HCT116 (cell line): Measurements from ENCODE around the gene ATF6B. TPM values are rescaled to one million over a fixed set of nuclear protein-coding genes. Genes with fewer than 3 reads are reported as not detected.

Experiments
- ATAC-seq: fragments of 200-7000 bp; cut with Tn5 transposase; 2 replicates; pipeline ENCODE4 v1.9.1; 2020; ENCODE audit warnings: mild to moderate bottlenecking, moderate library complexity
- BruUV-seq: library from RNA; stranded (reverse); fragments of 400-500 nt; replicated peaks from 2 replicates; lab custom pipeline; 2021; lab: Mats Ljungman, UMichigan
- CTCF ChIA-PET: fragments of 300-600 bp; sonication (Branson Sonifier 250); formaldehyde crosslinking; loops from one replicate; lab custom pipeline; 2021; ENCODE audit warnings: antibody characterized with exemption; lab: Charles Lee
- POLR2A ChIA-PET: fragments of 300-600, 350-600 bp; sonication (Branson Sonifier 250); formaldehyde crosslinking; loops from one replicate; lab custom pipeline; 2021; ENCODE audit warnings: antibody characterized with exemption; lab: Charles Lee
- RAD21 ChIA-PET, 2 experiments: fragments of 300-600 bp; sonication (Branson Sonifier 250); formaldehyde crosslinking; loops; one replicate each; lab custom pipeline; 2023; ENCODE audit warnings: low total read pairs in 2 of 2; ENCODE audit not compliant: uncharacterized antibody in 2 of 2, unreplicated experiment in 2 of 2, low non-redundant PET in 1 of 2; lab: Charles Lee
- DNase-seq: peaks from one replicate; pipeline ENCODE4 v3.0.0-alpha.2; 2010; ENCODE audit warnings: low read depth, low spot score
- H2AFZ ChIP-seq: fragments of 200-600 bp; shearing (Covaris generic), sonication (generic); 2 replicates; pipeline ENCODE4 v1.6.1; 2017; ENCODE audit warnings: low read depth, mixed run types, mixed read lengths, antibody characterized with exemption, low read length; ENCODE audit not compliant: poor library complexity, severe bottlenecking
- H3K27ac ChIP-seq: 2 replicates; pipeline ENCODE4 v1.5.1; 2012; ENCODE audit warnings: low read depth, low read length
- H3K27me3 ChIP-seq: fragments of 200-600 bp; sonication (generic); 2 replicates; pipeline ENCODE4 v1.6.1; 2016; ENCODE audit warnings: mixed run types, low read length, mixed read lengths; ENCODE audit not compliant: insufficient read depth
- H3K36me3 ChIP-seq, 2 experiments: fragments of 200-500 bp in 1 of 2; fragments of 200-600 bp in 1 of 2; sonication (Bioruptor generic) in 1 of 2; sonication (generic) in 1 of 2; 2 replicates each; pipeline versions ENCODE4 v1.5.1 to v1.6.1; 2014 to 2016; ENCODE audit warnings: low read length in 2 of 2, inconsistent platforms in 1 of 2, mixed read lengths in 1 of 2, mixed run types in 1 of 2; ENCODE audit not compliant: insufficient read depth in 2 of 2, control insufficient read depth in 1 of 2
- H3K4me1 ChIP-seq, 2 experiments: fragments of 200-600 bp in 1 of 2; sonication (generic) in 1 of 2; 2 replicates each; pipeline versions ENCODE4 v1.5.1 to v1.6.1; 2012 to 2017; ENCODE audit warnings: low read length in 2 of 2, inconsistent platforms in 1 of 2, mild to moderate bottlenecking in 1 of 2, mixed read lengths in 1 of 2, mixed run types in 1 of 2, moderate library complexity in 1 of 2; ENCODE audit not compliant: insufficient read depth in 2 of 2, control insufficient read depth in 1 of 2
- H3K4me2 ChIP-seq: fragments of 200-600 bp; sonication (generic); 2 replicates; pipeline ENCODE4 v1.6.1; 2017; ENCODE audit warnings: mixed run types, low read length, mixed read lengths
- H3K4me3 ChIP-seq, 2 experiments: fragments of 200-600 bp in 1 of 2; sonication (generic) in 1 of 2; replicated peaks in 1 of 2; 2 replicates each; pipeline ENCODE4 v1.5.1; 2011 to 2016; ENCODE audit warnings: low read length in 2 of 2, control low read depth in 1 of 2, low read depth in 1 of 2, mild to moderate bottlenecking in 1 of 2, mixed read lengths in 1 of 2, mixed run types in 1 of 2
- H3K79me2 ChIP-seq: fragments of 200-600 bp; sonication (generic); 2 replicates; pipeline ENCODE4 v1.6.1; 2017; ENCODE audit warnings: mild to moderate bottlenecking, mixed run types, low read length, moderate library complexity, mixed read lengths; ENCODE audit not compliant: insufficient read depth
- H3K9ac ChIP-seq: fragments of 200-600 bp; sonication (generic); 2 replicates; pipeline ENCODE4 v1.6.1; 2016; ENCODE audit warnings: low read length, mixed read lengths
- H3K9me2 ChIP-seq: fragments of 200-600 bp; sonication (generic), shearing (Covaris generic); 2 replicates; pipeline ENCODE4 v1.6.1; 2017; ENCODE audit warnings: mixed run types, mild to moderate bottlenecking, moderate library complexity; ENCODE audit not compliant: insufficient read depth
- H3K9me3 ChIP-seq, 2 experiments: fragments of 200-500 bp in 1 of 2; fragments of 200-600 bp in 1 of 2; sonication (Bioruptor generic) in 1 of 2; sonication (generic) in 1 of 2; 2 replicates each; pipeline ENCODE4 v1.6.1; 2014 to 2017; ENCODE audit warnings: low read length in 2 of 2, mixed read lengths in 2 of 2, inconsistent platforms in 1 of 2, low read depth in 1 of 2, mild to moderate bottlenecking in 1 of 2, mixed run types in 1 of 2, moderate library complexity in 1 of 2; ENCODE audit not compliant: control insufficient read depth in 1 of 2, insufficient read depth in 1 of 2
- H4K20me1 ChIP-seq: fragments of 200-600 bp; sonication (generic), shearing (Covaris generic); 2 replicates; pipeline ENCODE4 v1.6.1; 2017; ENCODE audit warnings: mixed run types, mild to moderate bottlenecking, moderate library complexity; ENCODE audit not compliant: insufficient read depth
- CBX3 ChIP-seq: IDR thresholded peaks from 2 replicates; pipeline ENCODE4 v1.6.1; 2012; ENCODE audit warnings: low read depth
- CEBPB ChIP-seq: IDR thresholded peaks from 2 replicates; pipeline ENCODE4 v1.6.1; 2012; ENCODE audit warnings: low read depth
- ELF1 ChIP-seq: IDR thresholded peaks from 2 replicates; pipeline ENCODE4 v1.6.1; 2012; ENCODE audit warnings: low read depth, borderline replicate concordance
- EZH2 ChIP-seq: fragments of 200-600 bp; sonication (generic); IDR thresholded peaks from 2 replicates; pipeline ENCODE4 v1.6.1; 2017; ENCODE audit warnings: antibody characterized with exemption, mixed run types
- FOSL1 ChIP-seq: IDR thresholded peaks from 2 replicates; pipeline ENCODE4 v1.6.1; 2012; ENCODE audit warnings: low read depth
- POLR2AphosphoS5 ChIP-seq: IDR thresholded peaks from 2 replicates; pipeline ENCODE4 v1.6.1; 2011; ENCODE audit warnings: mild to moderate bottlenecking, low read depth, low read length, moderate library complexity
- RAD21 ChIP-seq: IDR thresholded peaks from 2 replicates; pipeline ENCODE4 v1.6.1; 2012; ENCODE audit warnings: low read depth, mild to moderate bottlenecking
- YY1 ChIP-seq: IDR thresholded peaks from 2 replicates; pipeline ENCODE4 v1.6.1; 2011; ENCODE audit warnings: low read length, low read depth, moderate library complexity, mild to moderate bottlenecking; ENCODE audit not compliant: insufficient replicate concordance; ENCODE audit errors: extremely low read depth
- ZNF274 ChIP-seq: fragments of 200-500 bp; sonication (Bioruptor generic); IDR thresholded peaks from 2 replicates; pipeline ENCODE4 v1.6.1; 2014; ENCODE audit warnings: mild to moderate bottlenecking, low read depth, low read length, inconsistent platforms
- intact Hi-C: fragments of 100-400 bp; cut with micrococcal nuclease; formaldehyde crosslinking; loops from 2 replicates; pipeline ENCODE4 v1.10.0; 2022
- total RNA-seq: library from RNA; stranded (reverse); gene quantifications from one replicate; pipeline ENCODE4 v1.2.1, GENCODE V29; 2021; ENCODE audit not compliant: unreplicated experiment
- TF ChIP-seq, protein P1 (sequence below): IDR thresholded peaks from 2 replicates; pipeline ENCODE4 v1.6.1; 2012
- TF ChIP-seq, protein P2 (sequence below), 3 experiments: fragments of 200-600 bp in 1 of 3; sonication (generic) in 1 of 3; IDR thresholded peaks in 2 of 3; conservative IDR thresholded peaks in 1 of 3; 2 replicates each; pipeline ENCODE4 v1.5.1; 2012 to 2017; ENCODE audit warnings: low read depth in 2 of 3, low read length in 2 of 3, antibody characterized with exemption in 1 of 3, borderline replicate concordance in 1 of 3, control low read depth in 1 of 3, mild to moderate bottlenecking in 1 of 3, mixed read lengths in 1 of 3, mixed run types in 1 of 3, moderate library complexity in 1 of 3; ENCODE audit not compliant: insufficient read depth in 1 of 3

ATF6B gene
- total RNA-seq, 1 experiment from 2014 or later = 63.9 TPM

DNA sequence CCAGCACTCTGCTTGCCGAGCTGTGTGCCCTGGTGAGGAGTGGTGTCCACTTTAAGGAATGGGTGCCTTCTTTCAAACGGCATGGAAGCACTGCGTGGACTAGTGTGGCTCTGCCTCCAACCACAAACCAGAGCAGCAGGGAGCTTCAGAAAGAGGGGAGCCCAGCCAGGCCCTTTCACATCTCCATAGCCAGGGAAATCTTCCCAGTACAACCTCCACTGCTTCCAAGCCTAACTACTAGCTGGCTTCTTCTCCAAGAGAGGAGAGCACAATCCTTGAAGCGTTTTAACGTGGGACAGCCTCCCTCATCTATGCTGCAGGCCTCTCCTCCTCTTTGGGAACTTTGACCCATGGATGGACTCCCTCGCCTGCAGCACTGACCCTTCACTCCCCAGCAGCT is 45.6 kb downstream of the ATF6B start:
- Histone ChIP-seq H3K4me3 (no peak overlapping the region), H3K9me2 (no peaks in the 10 kb centered on the region), H3K27ac (no peak overlapping the region), H3K9ac (no peak overlapping the region), H3K4me1 (peaks cover 12 to 34% of the 10 kb centered on the region in 2 experiments), H4K20me1 (no peaks in the 10 kb centered on the region), H2AFZ (no peak overlapping the region), H3K27me3 (no peaks in the 10 kb centered on the region), H3K9me3 (no peaks in the 10 kb centered on the region), H3K4me2 (no peak overlapping the region), H3K36me3 (no peaks in the 10 kb centered on the region), H3K79me2 (no peaks in the 10 kb centered on the region)
- CTCF ChIA-PET = no interaction called here
- no peak for ATAC-seq
- BruUV-seq = no TSS peak
- TF ChIP-seq, protein P1, sequence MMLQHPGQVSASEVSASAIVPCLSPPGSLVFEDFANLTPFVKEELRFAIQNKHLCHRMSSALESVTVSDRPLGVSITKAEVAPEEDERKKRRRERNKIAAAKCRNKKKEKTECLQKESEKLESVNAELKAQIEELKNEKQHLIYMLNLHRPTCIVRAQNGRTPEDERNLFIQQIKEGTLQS = no peak
- TF ChIP-seq ELF1 (no peak), EZH2 (no peak)
- TF ChIP-seq, protein P2, sequence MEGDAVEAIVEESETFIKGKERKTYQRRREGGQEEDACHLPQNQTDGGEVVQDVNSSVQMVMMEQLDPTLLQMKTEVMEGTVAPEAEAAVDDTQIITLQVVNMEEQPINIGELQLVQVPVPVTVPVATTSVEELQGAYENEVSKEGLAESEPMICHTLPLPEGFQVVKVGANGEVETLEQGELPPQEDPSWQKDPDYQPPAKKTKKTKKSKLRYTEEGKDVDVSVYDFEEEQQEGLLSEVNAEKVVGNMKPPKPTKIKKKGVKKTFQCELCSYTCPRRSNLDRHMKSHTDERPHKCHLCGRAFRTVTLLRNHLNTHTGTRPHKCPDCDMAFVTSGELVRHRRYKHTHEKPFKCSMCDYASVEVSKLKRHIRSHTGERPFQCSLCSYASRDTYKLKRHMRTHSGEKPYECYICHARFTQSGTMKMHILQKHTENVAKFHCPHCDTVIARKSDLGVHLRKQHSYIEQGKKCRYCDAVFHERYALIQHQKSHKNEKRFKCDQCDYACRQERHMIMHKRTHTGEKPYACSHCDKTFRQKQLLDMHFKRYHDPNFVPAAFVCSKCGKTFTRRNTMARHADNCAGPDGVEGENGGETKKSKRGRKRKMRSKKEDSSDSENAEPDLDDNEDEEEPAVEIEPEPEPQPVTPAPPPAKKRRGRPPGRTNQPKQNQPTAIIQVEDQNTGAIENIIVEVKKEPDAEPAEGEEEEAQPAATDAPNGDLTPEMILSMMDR (IDR thresholded peaks at IDR 0.05 in 2 of 3, conservative IDR thresholded peaks at IDR 0.05 in 1 of 3; ENCODE audit: borderline replicate concordance in 1 of 3, insufficient read depth in 1 of 3, low read depth in 2 of 3, low read length in 2 of 3) = no peak
- POLR2A ChIA-PET = no interaction called here
- intact Hi-C loops = no loop called here
- RAD21 ChIA-PET = no interaction called here
- DNase-seq = no peak

DNA sequence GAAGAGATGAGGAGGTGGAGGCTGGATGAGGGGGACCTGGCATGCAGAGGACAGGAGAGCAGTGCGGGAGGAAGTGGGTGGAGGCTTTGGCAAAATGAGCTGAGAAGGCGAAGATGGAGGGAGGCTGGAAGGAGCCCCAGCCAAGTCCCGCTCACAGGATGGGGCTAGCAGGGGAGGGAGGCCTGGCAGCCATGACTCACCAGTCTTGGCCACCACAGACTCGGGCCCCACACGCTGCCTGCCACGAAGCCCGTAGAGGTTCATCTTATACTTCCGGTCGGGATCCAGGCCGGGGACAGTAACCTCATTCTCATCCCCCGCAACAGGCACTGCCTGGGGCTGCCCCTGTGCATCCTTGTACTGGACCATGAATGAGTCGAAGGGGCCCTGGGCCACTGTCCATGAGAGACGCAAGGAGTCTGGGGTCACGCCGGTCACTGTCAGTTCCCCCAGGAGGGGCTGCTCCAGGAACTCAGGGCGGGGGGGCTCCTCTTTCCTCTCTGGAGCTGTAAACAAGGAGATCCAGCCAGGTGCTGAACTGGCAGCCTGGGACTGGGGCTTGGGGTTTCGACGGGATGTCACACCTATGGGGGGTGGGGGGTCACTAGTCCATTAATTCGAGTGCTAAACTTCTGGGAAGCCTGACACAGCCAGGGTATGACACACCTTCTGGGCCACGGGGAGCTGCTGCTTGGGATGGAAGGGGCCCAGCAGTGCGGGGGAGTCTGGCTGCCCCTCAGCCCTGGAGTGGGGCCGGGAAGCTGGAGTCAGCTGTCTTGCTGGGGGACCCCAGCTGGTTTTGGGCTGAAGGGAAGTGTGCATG is 46.7 kb downstream of the ATF6B start:
- ChIA-PET POLR2A (no interaction called here), RAD21 (no interaction called here), CTCF (no interaction called here)
- no peak for TF ChIP-seq ZNF274
- no peak for TF ChIP-seq RAD21
- TF ChIP-seq, protein P2 (IDR thresholded peaks at IDR 0.05 in 2 of 3, conservative IDR thresholded peaks at IDR 0.05 in 1 of 3; ENCODE audit: borderline replicate concordance in 1 of 3, insufficient read depth in 1 of 3, low read depth in 2 of 3, low read length in 2 of 3) = no peak
- no peak for TF ChIP-seq YY1
- TF ChIP-seq FOSL1 = no peak
- TF ChIP-seq ELF1 = no peak
- TF ChIP-seq CBX3 = no peak
- TF ChIP-seq POLR2AphosphoS5 = no peak
- TF ChIP-seq CEBPB = no peak
- BruUV-seq = no TSS peak
- no peak overlapping the region for H3K4me3 ChIP-seq
- H3K27me3 ChIP-seq = no peaks in the 10 kb centered on the region
- ATAC-seq = no peak
- H3K79me2 ChIP-seq = no peaks in the 10 kb centered on the region
- no peak overlapping the region for H3K27ac ChIP-seq
- no peak for DNase-seq
- no peaks in the 10 kb centered on the region for H3K36me3 ChIP-seq
- no peaks in the 10 kb centered on the region for H3K9me2 ChIP-seq
- no peaks in the 10 kb centered on the region for H4K20me1 ChIP-seq
- no peaks in the 10 kb centered on the region for H3K9me3 ChIP-seq
- H2AFZ ChIP-seq = no peak overlapping the region
- H3K4me2 ChIP-seq = no peak overlapping the region
- no peak overlapping the region for H3K9ac ChIP-seq
- H3K4me1 ChIP-seq = peaks cover 4 to 34% of the 10 kb centered on the region in 2 experiments
- intact Hi-C loops = no loop called here
